ENCODE data around the gene BARX1.
"Not testable (repeated sequence)": the region's sequence is repeated elsewhere in the genome, so short reads cannot be mapped to it uniquely, and the experiment has no call there.

The BARX1 gene

DNA sequence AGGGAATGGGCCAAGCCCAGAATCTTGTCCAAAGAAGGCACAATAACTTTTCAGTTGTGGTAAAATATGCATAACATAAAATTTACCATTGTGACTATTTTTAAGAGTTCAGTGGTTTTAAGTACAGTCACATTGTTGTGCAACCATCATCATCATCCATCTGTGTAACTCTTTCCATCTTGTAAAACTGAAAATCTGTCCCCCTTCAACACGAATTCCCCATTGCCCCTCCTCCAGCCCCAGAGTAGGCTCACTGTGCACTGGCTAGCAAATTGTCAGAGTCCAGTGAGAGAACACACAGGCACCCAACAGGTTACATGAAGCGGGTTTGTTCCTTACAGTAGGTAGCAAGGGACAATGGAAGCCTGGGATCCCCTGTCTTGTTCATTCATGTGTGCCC, 13.7 kb downstream of the BARX1 start:
- ChIA-PET CTCF (interaction anchor here (2.2 kb wide), 1 partner anchor 22 kb away, joined by 9 read pairs; no protein-coding TSS in a partner anchor), POLR2A (no interaction called here)
- no peak for DNase-seq (ENCODE audit: extremely low spot score)
- TF ChIP-seq, protein P1, sequence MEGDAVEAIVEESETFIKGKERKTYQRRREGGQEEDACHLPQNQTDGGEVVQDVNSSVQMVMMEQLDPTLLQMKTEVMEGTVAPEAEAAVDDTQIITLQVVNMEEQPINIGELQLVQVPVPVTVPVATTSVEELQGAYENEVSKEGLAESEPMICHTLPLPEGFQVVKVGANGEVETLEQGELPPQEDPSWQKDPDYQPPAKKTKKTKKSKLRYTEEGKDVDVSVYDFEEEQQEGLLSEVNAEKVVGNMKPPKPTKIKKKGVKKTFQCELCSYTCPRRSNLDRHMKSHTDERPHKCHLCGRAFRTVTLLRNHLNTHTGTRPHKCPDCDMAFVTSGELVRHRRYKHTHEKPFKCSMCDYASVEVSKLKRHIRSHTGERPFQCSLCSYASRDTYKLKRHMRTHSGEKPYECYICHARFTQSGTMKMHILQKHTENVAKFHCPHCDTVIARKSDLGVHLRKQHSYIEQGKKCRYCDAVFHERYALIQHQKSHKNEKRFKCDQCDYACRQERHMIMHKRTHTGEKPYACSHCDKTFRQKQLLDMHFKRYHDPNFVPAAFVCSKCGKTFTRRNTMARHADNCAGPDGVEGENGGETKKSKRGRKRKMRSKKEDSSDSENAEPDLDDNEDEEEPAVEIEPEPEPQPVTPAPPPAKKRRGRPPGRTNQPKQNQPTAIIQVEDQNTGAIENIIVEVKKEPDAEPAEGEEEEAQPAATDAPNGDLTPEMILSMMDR (IDR thresholded peaks at IDR 0.05; ENCODE audit: control extremely low read depth, extremely low read depth, low read depth, missing control alignments): no peak

- POLR2A ChIA-PET: no interaction called here
- TF ChIP-seq, protein P1 (IDR thresholded peaks at IDR 0.05; ENCODE audit: control extremely low read depth, extremely low read depth, low read depth, missing control alignments): no peak
- CTCF ChIA-PET: interaction anchor here (2.2 kb wide), 1 partner anchor 22 kb away, joined by 9 read pairs; no protein-coding TSS in a partner anchor
- no peak for DNase-seq (ENCODE audit: extremely low spot score)
These were observed 14.2 kb downstream of the BARX1 start for GRCh38 chr9:93940951-93941350.

GRCh38 chr9:93939589-93939988, 15.6 kb downstream of the BARX1 start:
- POLR2A ChIA-PET; DNase-seq (ENCODE audit: extremely low spot score): not testable (repeated sequence)
- CTCF ChIA-PET: interaction anchor here (2.2 kb wide), 1 partner anchor 24 kb away, joined by 9 read pairs; no protein-coding TSS in a partner anchor

DNA sequence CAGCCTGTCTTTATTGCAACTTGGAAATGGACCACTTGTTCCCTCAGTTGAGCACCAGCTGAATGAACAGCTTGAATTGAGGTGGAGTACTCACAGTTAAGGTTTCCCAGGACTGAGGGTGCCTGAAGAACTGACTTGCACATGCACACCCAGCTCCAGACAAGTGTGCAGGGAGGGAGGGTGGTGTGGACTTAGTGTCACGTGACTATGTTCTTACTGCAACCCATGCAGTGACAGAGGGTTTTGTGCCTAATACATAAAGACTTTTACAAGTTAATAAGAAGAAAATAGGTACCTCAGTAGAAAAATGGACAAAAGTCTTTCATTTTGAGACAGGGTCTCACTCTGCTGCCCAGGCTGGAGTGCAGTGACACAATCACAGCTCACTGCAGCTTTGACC, 18.0 kb downstream of the BARX1 start:
- ChIA-PET CTCF (no interaction called here), POLR2A (no interaction called here)
- DNase-seq (ENCODE audit: extremely low spot score): no peak
- TF ChIP-seq, protein P1 (IDR thresholded peaks at IDR 0.05; ENCODE audit: control extremely low read depth, extremely low read depth, low read depth, missing control alignments): no peak

DNA sequence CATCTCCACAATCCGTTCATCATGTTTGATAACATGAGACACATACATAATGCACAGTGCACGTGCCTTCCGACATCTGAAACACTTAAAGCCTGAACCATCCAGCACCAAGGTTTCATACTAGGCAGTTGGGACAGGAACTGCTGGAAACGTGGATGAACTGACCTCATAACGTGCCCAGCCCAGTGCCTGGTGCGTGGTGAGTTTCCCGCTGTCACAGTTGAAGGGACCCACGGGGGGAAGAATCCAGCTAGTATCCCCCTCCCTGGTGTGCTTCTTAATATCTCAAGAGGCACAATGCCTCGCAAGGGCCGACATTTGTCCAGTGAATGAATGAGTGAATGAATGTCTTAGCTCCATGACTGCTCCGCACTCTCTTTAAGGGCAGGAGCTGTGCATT, 23.2 kb downstream of the BARX1 start:
- DNase-seq (ENCODE audit: extremely low spot score): no peak
- TF ChIP-seq, protein P1 (IDR thresholded peaks at IDR 0.05; ENCODE audit: control extremely low read depth, extremely low read depth, low read depth, missing control alignments): no peak
- ChIA-PET POLR2A (no interaction called here), CTCF (no interaction called here)

DNA sequence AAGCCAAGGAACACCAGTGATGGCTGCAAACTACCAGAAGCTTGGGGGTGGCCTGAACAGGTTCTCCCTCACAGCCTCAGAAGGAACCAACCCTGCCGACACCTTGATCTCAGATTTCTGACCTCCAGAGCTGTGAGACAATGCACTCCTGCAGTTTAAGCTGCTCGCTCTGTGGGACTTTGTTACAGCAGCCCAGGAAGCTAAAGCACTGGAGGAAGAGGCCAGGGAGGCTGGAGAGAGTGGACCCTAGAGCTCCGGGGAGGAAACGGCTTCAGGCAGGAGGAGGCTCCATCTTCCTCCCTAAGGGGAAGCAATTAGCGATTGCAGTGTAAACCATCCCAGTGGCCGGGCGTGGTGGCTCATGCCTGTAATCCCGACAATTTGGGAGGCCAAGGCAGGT, 25.1 kb downstream of the BARX1 start:
- POLR2A ChIA-PET: no interaction called here
- TF ChIP-seq, protein P1 (IDR thresholded peaks at IDR 0.05; ENCODE audit: control extremely low read depth, extremely low read depth, low read depth, missing control alignments): no peak
- CTCF ChIA-PET: no interaction called here
- DNase-seq (ENCODE audit: extremely low spot score): no peak

GRCh38 chr9:93929231-93929630, 25.9 kb downstream of the BARX1 start:
- no peak for DNase-seq (ENCODE audit: extremely low spot score)
- POLR2A ChIA-PET: no interaction called here
- TF ChIP-seq, protein P1 (IDR thresholded peaks at IDR 0.05; ENCODE audit: control extremely low read depth, extremely low read depth, low read depth, missing control alignments): no peak
- CTCF ChIA-PET: interaction anchor here (1.3 kb wide), 1 partner anchor 20 kb away, joined by 4 read pairs; no protein-coding TSS in a partner anchor

All from GM10248 (cell line).